Measurements from ENCODE around the gene DNASE2.

Gene DNASE2

DNA sequence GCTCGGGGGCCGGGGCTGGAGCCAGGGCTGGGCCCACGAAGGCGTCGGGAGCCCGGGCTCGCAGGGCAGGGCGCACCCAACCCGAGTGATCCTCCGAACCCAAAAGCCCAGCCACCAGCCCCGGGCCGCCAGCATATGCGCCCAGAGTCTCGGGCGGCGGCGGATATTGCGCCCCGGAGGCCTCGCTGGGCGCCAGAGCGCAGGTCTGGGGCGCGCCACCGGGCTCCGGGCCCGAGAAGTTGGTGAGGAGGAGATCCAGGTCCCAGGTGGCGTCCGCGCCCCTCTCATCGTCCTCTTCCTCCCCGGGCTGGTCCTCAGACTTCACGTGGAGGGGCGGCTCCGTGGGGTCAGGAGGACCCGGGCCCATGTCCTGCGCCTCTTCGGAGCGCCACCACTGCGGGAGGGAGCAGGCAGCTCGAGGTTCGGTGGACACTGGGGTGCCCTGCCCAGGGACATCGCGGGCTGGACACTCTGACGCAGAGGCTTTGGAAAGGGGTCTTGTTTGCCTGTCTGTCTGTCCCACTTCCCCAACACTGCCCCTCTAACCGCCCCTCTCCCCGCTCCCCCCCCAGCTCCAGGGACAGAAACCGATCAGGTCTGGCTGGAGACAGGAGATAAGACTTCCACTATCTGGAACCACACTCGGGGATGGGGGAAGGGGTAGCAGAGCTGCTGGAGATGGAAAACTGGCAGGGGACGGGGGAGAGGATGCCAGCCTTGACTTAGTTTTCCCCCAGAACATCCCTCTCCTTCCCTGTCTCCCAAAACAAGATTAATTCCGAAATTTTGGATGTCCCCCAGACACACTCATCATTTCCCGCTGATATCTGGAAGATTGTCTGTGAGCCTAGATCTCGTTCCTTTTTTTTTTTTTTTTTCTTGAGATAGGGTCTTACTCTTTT, 4.8 kb upstream of the DNASE2 start:
- no peak for DNase-seq

GRCh38 chr19:12884926-12885748, 3.9 kb upstream of the DNASE2 start:
- peak; percentile 94 for DNase-seq

GRCh38 chr19:12884627-12884925, 3.3 kb upstream of the DNASE2 start:
- DNase-seq = no peak

DNA sequence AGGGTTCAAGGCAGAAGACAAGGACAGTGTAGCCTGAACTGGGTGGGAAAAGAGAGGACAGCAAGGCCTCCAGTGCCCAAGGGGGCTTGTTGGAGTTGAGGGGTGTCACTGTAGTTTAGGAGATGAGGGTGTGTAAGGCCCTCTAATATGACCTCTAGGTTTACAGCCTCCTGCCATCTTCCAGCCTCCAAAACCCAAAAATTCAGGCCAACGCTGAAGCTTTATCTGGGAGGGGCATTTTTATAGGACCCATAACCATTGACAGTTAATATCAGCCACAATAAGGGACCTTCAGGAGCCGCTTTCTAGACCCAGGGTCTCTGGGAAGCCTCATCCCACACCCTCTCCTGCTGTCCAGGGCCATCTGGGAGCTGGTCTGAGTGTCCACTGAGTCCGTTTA, 3.0 kb upstream of the DNASE2 start:
- no peak for DNase-seq

DNA sequence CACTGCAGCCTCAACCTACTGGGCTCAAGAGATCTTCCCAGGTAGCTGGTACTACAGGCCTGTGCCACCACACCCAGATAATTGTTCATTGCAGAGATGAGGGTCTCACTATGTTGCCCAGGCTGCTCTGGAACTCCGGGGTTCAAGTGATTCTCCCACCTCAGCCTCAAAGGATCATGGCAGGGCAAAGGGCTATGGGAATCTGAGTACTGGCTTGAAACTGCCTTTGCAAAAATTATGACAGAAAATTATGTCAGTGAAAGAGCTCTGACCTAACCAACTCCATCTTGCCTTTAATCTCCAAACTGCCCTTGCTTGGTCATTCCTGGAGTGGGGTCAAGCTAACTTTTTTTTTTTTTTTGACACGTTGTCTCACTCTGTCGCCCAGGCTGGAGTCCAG, 1.3 kb upstream of the DNASE2 start:
- DNase-seq = no peak

DNA sequence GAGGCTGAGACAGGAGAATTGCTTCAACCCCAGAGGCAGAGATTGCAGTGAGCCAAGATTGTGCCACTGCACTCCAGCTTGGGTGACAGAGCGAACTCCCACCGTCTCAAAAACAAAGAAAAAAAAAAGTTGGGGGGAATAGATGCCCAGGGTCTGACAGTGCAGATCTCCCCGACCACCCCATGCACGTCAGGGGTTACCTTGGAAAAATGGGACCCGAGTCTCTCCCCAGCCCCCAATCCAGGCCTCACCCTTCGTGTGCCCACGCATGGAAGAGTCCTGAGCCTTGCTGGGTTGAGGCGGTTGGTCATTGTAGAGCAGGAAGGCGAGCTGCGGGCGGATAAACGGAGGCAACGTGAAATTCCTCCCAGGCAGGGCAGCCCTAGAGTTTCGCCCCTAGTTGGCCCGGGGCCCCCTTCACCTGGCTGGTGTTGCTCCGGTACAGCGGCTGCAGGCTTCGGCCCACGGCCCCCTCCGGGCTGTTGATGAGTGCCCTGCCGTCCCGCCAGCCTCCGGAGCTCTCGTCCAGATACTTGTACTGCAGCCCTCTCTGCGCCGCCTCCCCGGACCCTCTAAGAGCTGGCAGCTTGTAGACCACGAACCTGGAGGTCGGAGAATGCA, 588 bp downstream of the DNASE2 start:
- peak; percentile 27 for DNase-seq

- no peak for DNase-seq
Measured at GRCh38 chr19:12875086-12875485, 6.2 kb downstream of the DNASE2 start.

DNA sequence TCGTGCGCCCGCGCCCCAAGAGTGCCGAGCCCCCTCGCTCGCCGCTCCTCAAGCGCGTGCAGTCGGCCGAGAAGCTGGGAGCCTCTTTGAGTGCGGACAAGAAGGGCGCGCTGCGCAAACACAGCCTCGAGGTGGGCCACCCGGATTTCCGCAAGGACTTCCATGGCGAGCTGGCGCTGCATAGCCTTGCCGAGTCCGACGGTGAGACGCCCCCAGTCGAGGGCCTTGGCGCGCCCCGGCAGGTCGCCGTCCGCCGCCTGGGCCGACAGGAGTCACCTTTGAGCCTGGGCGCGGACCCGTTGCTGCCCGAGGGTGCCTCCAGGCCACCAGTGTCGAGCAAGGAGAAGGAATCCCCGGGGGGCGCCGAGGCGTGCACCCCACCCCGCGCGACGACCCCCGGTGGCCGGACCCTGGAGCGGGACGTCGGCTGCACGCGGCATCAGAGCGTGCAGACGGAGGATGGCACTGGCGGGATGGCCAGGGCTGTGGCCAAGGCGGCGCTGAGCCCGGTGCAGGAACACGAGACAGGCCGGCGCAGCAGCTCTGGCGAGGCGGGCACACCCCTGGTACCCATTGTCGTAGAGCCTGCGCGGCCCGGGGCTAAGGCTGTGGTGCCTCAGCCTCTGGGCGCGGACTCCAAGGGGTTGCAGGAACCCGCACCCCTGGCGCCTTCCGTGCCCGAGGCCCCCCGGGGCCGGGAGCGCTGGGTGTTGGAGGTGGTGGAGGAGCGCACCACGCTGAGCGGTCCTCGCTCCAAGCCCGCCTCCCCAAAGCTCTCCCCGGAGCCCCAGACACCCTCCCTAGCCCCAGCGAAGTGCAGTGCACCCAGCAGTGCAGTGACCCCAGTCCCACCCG, 7.1 kb downstream of the DNASE2 start:
- DNase-seq = no peak

GRCh38 chr19:12872941-12873890, 8.0 kb downstream of the DNASE2 start:
- DNase-seq = peak; percentile 43

DNA sequence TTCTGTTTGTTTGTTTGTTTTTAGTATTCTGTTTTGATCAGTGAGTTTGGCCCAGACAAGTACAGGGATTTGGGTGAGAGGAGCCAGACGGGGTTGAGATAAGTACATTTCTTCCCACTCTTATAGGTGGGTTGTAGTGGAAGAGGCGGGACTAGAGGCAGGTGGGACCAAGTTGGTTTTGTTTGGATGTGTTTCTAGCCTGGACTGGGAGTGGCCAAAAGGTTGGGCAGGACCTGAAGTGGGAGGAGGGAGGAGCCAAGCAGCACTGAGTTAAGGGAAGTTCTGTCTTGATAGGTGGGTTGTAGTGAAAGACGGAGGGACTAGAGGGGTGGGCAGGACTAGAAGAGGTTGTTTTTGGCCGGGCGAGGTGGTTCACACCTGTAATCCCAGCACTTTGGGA, 9.0 kb downstream of the DNASE2 start:
- no peak for DNase-seq

DNA sequence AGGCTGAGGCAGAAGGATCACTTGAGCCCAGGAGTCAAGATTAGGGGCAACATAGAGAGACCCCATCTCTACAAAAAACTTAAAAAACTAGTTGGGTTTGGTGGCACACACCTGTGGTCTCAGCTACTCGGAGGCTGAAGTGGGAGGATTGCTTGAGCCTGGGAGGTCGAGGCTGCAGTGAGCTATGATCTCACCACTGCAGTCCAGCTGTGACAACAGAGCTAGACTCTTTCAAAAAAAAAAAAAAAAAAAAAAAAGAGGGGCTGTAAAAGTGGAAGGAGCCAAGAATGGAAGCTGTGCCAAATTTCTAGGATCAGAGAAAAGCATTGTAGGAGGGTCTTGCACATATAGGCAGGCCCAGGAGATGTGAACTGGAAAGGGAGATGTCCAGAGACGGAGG, 9.6 kb downstream of the DNASE2 start:
- DNase-seq = no peak

DNA sequence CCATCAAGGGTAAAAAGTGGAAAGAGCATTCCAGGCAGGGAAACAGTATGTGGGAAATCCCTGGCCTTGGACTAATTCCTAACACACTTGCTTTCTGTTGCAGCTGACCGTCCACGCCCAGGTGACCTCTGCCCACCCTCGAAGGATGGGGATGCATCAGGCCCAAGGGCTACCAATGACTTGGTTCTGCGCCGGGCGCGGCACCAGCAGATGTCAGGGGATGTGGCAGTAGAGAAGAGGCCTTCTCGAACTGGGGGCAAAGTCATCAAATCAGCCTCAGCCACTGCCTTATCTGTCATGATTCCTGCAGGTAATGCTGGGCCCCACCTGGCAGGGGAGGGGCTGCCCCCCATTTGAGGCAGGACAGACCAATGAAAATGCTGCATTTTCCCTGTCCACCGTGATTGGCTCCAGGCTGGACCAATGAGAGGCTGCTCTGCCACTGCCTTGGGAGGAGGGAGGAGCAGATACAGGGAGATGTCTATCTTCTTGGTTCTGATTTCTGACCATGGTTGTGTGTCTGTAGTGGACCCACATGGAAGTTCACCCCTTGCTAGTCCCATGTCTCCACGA, 12.6 kb downstream of the DNASE2 start:
- DNase-seq = peak; percentile 9

DNA sequence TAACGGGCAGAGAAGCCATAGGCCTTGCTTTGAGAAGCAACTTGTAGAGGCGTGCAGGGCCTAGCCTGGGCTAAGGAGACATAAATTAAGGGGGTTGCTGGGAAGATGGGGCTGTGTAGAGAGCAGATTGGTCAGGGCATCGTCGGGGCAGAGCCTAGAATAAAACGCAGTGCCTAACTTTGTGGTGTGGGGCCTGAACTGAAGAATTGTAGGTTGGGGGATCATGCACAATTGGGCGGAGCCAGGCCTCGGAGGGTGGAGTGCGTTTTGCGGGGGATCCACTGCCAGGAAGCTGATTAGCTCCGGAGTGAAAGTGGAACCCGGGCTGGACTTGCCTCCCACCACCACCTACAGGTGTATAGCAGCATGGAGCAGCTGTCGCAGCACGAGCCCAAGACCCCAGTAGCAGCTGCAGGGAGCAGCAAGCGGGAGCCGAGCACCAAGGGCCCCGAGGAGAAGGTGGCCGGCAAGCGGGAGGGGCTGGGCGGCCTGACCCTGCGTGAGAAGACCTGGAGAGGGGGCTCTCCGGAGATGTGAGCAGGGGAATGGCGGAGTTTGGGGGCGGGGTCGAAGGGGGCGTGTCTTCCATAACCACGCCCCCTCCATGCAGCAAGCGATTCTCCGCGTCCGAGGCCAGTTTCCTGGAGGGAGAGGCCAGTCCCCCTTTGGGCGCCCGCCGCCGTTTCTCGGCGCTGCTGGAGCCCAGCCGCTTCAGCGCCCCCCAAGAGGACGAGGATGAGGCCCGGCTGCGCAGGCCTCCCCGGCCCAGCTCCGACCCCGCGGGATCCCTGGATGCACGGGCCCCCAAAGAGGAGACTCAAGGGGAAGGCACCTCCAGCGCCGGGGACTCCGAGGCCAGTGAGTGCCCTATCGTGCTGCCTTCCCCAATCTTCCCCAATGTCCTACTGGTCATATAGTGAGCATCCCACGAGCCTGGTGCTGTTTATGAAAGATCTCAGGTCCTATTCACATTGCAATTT, 13.8 kb downstream of the DNASE2 start:
- peak; percentile 70 for DNase-seq

- DNase-seq = no peak
Measured at GRCh38 chr19:12866416-12867119, 14.7 kb downstream of the DNASE2 start.

GRCh38 chr19:12865746-12866415, 15.4 kb downstream of the DNASE2 start:
- no peak for DNase-seq

DNA sequence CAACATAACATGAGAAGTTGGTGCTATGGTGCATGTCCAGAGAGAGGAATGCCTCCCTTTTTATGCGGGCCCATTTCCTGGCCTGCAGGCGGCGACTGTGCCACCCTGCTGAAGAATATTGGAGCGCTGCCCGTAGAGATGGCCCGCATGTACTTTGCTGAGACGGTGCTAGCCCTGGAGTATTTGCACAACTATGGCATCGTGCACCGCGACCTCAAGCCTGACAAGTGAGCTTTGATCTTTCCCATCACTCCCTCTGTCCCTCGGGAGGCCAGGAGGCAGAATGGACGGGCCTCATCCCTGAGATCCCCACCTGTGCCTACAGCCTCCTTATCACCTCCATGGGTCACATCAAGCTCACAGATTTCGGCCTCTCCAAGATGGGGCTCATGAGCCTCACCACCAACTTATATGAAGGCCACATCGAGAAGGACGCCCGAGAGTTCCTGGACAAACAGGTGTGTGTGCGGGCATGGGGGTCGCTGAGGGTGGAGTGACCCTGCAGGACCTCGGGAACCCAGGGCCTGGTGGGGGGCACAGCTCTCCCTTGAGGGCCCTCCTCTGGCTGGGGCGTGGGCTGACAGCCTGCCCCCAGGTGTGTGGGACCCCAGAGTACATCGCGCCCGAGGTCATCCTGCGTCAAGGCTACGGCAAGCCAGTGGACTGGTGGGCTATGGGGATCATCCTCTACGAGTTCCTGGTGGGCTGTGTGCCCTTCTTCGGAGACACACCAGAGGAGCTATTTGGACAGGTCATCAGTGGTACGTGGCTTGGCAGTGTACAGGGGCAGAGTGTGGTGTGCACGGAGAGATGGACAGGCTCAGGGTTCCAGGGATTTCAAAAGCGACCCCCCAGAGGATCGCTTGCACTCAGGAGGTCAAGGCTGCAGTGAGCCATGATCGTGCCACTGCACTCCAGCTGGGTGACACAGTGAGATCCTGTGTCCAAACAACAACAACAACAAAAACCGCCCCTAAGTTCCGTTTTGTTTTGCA, 16.2 kb downstream of the DNASE2 start:
- DNase-seq = no peak

DNA sequence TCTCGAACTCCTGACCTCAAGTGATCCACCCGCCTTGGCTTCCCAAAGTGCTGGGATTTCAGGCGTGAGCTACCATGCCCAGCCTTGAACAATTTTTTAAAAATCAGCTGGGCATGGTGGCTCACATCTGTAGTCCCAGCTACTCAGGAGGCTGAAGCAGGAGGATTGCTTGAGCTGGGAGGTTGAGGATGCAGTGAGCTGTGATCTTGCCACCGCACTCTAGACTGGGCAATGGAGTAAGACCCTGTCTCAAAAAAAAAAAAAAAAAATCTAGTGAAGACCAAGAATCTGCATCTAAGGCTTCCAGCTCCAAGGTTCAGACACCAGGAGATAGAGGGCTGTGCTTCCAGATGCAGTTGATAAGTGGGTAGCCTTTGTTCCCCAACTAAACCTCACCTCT, 17.1 kb downstream of the DNASE2 start:
- no peak for DNase-seq

All from CD4-positive, alpha-beta T cell treated with Interleukin-6 for 4 hours (primary cell).